Breast epithelium (tissue), 3 donors: ENCODE data around the gene CDH18.

Experiments used
- POLR2A ChIP-seq: fragments of 450-650 bp; IDR thresholded peaks from one replicate; pipeline ENCODE4 v1.6.1; 2016; ENCODE audit warnings: antibody characterized with exemption, mild to moderate bottlenecking, moderate library complexity
- TF ChIP-seq, protein P1 (sequence below), 3 donors: fragments of 450-650 bp; IDR thresholded peaks; one replicate each; pipeline ENCODE4 v1.5.1; 2016 to 2017; ENCODE audit warnings: antibody characterized with exemption in 3 of 3, mild to moderate bottlenecking in 3 of 3, moderate library complexity in 3 of 3

DNA sequence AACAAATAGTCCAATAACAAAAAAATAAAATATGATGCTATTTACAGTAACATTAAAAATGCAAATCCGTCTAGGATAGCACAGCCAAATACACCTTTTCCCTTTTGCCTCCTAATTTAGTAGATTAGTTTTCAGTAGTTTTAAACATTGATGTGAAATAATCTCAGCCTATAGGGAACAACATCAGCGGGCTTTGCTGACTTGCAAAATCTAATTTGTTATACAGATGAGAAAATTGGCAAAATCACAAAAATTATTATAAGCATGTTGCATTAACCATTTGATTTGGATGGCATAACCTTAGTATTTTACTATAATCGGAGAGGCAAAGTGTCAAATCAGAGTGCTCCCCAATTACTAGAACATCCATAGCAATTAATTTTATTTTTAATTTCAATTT is 563.5 kb downstream of the CDH18 start:
- TF ChIP-seq, protein P1, sequence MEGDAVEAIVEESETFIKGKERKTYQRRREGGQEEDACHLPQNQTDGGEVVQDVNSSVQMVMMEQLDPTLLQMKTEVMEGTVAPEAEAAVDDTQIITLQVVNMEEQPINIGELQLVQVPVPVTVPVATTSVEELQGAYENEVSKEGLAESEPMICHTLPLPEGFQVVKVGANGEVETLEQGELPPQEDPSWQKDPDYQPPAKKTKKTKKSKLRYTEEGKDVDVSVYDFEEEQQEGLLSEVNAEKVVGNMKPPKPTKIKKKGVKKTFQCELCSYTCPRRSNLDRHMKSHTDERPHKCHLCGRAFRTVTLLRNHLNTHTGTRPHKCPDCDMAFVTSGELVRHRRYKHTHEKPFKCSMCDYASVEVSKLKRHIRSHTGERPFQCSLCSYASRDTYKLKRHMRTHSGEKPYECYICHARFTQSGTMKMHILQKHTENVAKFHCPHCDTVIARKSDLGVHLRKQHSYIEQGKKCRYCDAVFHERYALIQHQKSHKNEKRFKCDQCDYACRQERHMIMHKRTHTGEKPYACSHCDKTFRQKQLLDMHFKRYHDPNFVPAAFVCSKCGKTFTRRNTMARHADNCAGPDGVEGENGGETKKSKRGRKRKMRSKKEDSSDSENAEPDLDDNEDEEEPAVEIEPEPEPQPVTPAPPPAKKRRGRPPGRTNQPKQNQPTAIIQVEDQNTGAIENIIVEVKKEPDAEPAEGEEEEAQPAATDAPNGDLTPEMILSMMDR (IDR thresholded peaks at IDR 0.05): no peak
- TF ChIP-seq POLR2A: no peak
